HCT116 (cell line): ENCODE results near the gene CIB1. TPM values are rescaled to one million over a fixed set of nuclear protein-coding genes. Genes with fewer than 3 reads are reported as not detected.

ENCODE experiments used
- ATAC-seq: fragments of 200-7000 bp; cut with Tn5 transposase; 2 replicates; pipeline ENCODE4 v1.9.1; 2020; ENCODE audit warnings: mild to moderate bottlenecking, moderate library complexity
- BruUV-seq: library from RNA; stranded (reverse); fragments of 400-500 nt; replicated peaks from 2 replicates; lab custom pipeline; 2021; lab: Mats Ljungman, UMichigan
- CTCF ChIA-PET: fragments of 300-600 bp; sonication (Branson Sonifier 250); formaldehyde crosslinking; loops from one replicate; lab custom pipeline; 2021; ENCODE audit warnings: antibody characterized with exemption; lab: Charles Lee
- POLR2A ChIA-PET: fragments of 300-600, 350-600 bp; sonication (Branson Sonifier 250); formaldehyde crosslinking; loops from one replicate; lab custom pipeline; 2021; ENCODE audit warnings: antibody characterized with exemption; lab: Charles Lee
- RAD21 ChIA-PET, 2 experiments: fragments of 300-600 bp; sonication (Branson Sonifier 250); formaldehyde crosslinking; loops; one replicate each; lab custom pipeline; 2023; ENCODE audit warnings: low total read pairs in 2 of 2; ENCODE audit not compliant: uncharacterized antibody in 2 of 2, unreplicated experiment in 2 of 2, low non-redundant PET in 1 of 2; lab: Charles Lee
- DNase-seq: peaks from one replicate; pipeline ENCODE4 v3.0.0-alpha.2; 2010; ENCODE audit warnings: low read depth, low spot score
- H2AFZ ChIP-seq: fragments of 200-600 bp; shearing (Covaris generic), sonication (generic); 2 replicates; pipeline ENCODE4 v1.6.1; 2017; ENCODE audit warnings: low read depth, mixed run types, mixed read lengths, antibody characterized with exemption, low read length; ENCODE audit not compliant: poor library complexity, severe bottlenecking
- H3K27ac ChIP-seq: 2 replicates; pipeline ENCODE4 v1.5.1; 2012; ENCODE audit warnings: low read depth, low read length
- H3K27me3 ChIP-seq: fragments of 200-600 bp; sonication (generic); 2 replicates; pipeline ENCODE4 v1.6.1; 2016; ENCODE audit warnings: mixed run types, low read length, mixed read lengths; ENCODE audit not compliant: insufficient read depth
- H3K36me3 ChIP-seq, 2 experiments: fragments of 200-500 bp in 1 of 2; fragments of 200-600 bp in 1 of 2; sonication (Bioruptor generic) in 1 of 2; sonication (generic) in 1 of 2; 2 replicates each; pipeline versions ENCODE4 v1.5.1 to v1.6.1; 2014 to 2016; ENCODE audit warnings: low read length in 2 of 2, inconsistent platforms in 1 of 2, mixed read lengths in 1 of 2, mixed run types in 1 of 2; ENCODE audit not compliant: insufficient read depth in 2 of 2, control insufficient read depth in 1 of 2
- H3K4me1 ChIP-seq, 2 experiments: fragments of 200-600 bp in 1 of 2; sonication (generic) in 1 of 2; 2 replicates each; pipeline versions ENCODE4 v1.5.1 to v1.6.1; 2012 to 2017; ENCODE audit warnings: low read length in 2 of 2, inconsistent platforms in 1 of 2, mild to moderate bottlenecking in 1 of 2, mixed read lengths in 1 of 2, mixed run types in 1 of 2, moderate library complexity in 1 of 2; ENCODE audit not compliant: insufficient read depth in 2 of 2, control insufficient read depth in 1 of 2
- H3K4me2 ChIP-seq: fragments of 200-600 bp; sonication (generic); 2 replicates; pipeline ENCODE4 v1.6.1; 2017; ENCODE audit warnings: mixed run types, low read length, mixed read lengths
- H3K4me3 ChIP-seq, 2 experiments: fragments of 200-600 bp in 1 of 2; sonication (generic) in 1 of 2; replicated peaks in 1 of 2; 2 replicates each; pipeline ENCODE4 v1.5.1; 2011 to 2016; ENCODE audit warnings: low read length in 2 of 2, control low read depth in 1 of 2, low read depth in 1 of 2, mild to moderate bottlenecking in 1 of 2, mixed read lengths in 1 of 2, mixed run types in 1 of 2
- H3K79me2 ChIP-seq: fragments of 200-600 bp; sonication (generic); 2 replicates; pipeline ENCODE4 v1.6.1; 2017; ENCODE audit warnings: mild to moderate bottlenecking, mixed run types, low read length, moderate library complexity, mixed read lengths; ENCODE audit not compliant: insufficient read depth
- H3K9ac ChIP-seq: fragments of 200-600 bp; sonication (generic); 2 replicates; pipeline ENCODE4 v1.6.1; 2016; ENCODE audit warnings: low read length, mixed read lengths
- H3K9me2 ChIP-seq: fragments of 200-600 bp; sonication (generic), shearing (Covaris generic); 2 replicates; pipeline ENCODE4 v1.6.1; 2017; ENCODE audit warnings: mixed run types, mild to moderate bottlenecking, moderate library complexity; ENCODE audit not compliant: insufficient read depth
- H3K9me3 ChIP-seq, 2 experiments: fragments of 200-500 bp in 1 of 2; fragments of 200-600 bp in 1 of 2; sonication (Bioruptor generic) in 1 of 2; sonication (generic) in 1 of 2; 2 replicates each; pipeline ENCODE4 v1.6.1; 2014 to 2017; ENCODE audit warnings: low read length in 2 of 2, mixed read lengths in 2 of 2, inconsistent platforms in 1 of 2, low read depth in 1 of 2, mild to moderate bottlenecking in 1 of 2, mixed run types in 1 of 2, moderate library complexity in 1 of 2; ENCODE audit not compliant: control insufficient read depth in 1 of 2, insufficient read depth in 1 of 2
- H4K20me1 ChIP-seq: fragments of 200-600 bp; sonication (generic), shearing (Covaris generic); 2 replicates; pipeline ENCODE4 v1.6.1; 2017; ENCODE audit warnings: mixed run types, mild to moderate bottlenecking, moderate library complexity; ENCODE audit not compliant: insufficient read depth
- ATF3 ChIP-seq: IDR thresholded peaks from 2 replicates; pipeline ENCODE4 v1.6.1; 2012
- CBX3 ChIP-seq: IDR thresholded peaks from 2 replicates; pipeline ENCODE4 v1.6.1; 2012; ENCODE audit warnings: low read depth
- CEBPB ChIP-seq: IDR thresholded peaks from 2 replicates; pipeline ENCODE4 v1.6.1; 2012; ENCODE audit warnings: low read depth
- CTCF ChIP-seq, 3 experiments: fragments of 200-600 bp in 1 of 3; sonication (generic) in 1 of 3; IDR thresholded peaks in 2 of 3; conservative IDR thresholded peaks in 1 of 3; 2 replicates each; pipeline ENCODE4 v1.5.1; 2012 to 2017; ENCODE audit warnings: low read depth in 2 of 3, low read length in 2 of 3, antibody characterized with exemption in 1 of 3, borderline replicate concordance in 1 of 3, control low read depth in 1 of 3, mild to moderate bottlenecking in 1 of 3, mixed read lengths in 1 of 3, mixed run types in 1 of 3, moderate library complexity in 1 of 3; ENCODE audit not compliant: insufficient read depth in 1 of 3
- EGR1 ChIP-seq: IDR thresholded peaks from 2 replicates; pipeline ENCODE4 v1.6.1; 2012; ENCODE audit warnings: low read depth
- ELF1 ChIP-seq: IDR thresholded peaks from 2 replicates; pipeline ENCODE4 v1.6.1; 2012; ENCODE audit warnings: low read depth, borderline replicate concordance
- FOSL1 ChIP-seq: IDR thresholded peaks from 2 replicates; pipeline ENCODE4 v1.6.1; 2012; ENCODE audit warnings: low read depth
- JUND ChIP-seq: IDR thresholded peaks from 2 replicates; pipeline ENCODE4 v1.6.1; 2012
- MAX ChIP-seq: IDR thresholded peaks from 2 replicates; pipeline ENCODE4 v1.6.1; 2012
- POLR2AphosphoS5 ChIP-seq: IDR thresholded peaks from 2 replicates; pipeline ENCODE4 v1.6.1; 2011; ENCODE audit warnings: mild to moderate bottlenecking, low read depth, low read length, moderate library complexity
- SP1 ChIP-seq: IDR thresholded peaks from 2 replicates; pipeline ENCODE4 v1.6.1; 2012; ENCODE audit warnings: low read depth
- TCF7L2 ChIP-seq: IDR thresholded peaks from 2 replicates; pipeline ENCODE4 v1.7.0; 2011; ENCODE audit warnings: borderline replicate concordance, inconsistent platforms; ENCODE audit not compliant: insufficient read depth, insufficient read length; ENCODE audit errors: extremely low read depth
- YY1 ChIP-seq: IDR thresholded peaks from 2 replicates; pipeline ENCODE4 v1.6.1; 2011; ENCODE audit warnings: low read length, low read depth, moderate library complexity, mild to moderate bottlenecking; ENCODE audit not compliant: insufficient replicate concordance; ENCODE audit errors: extremely low read depth
- ZBTB33 ChIP-seq: IDR thresholded peaks from 2 replicates; pipeline ENCODE4 v1.6.1; 2011; ENCODE audit warnings: mild to moderate bottlenecking, low read length, moderate library complexity; ENCODE audit not compliant: insufficient replicate concordance; ENCODE audit errors: extremely low read depth
- ZFX ChIP-seq: fragments of 450-650 bp; IDR thresholded peaks from 2 replicates; pipeline ENCODE4 v1.6.1; 2017
- intact Hi-C: fragments of 100-400 bp; cut with micrococcal nuclease; formaldehyde crosslinking; loops from 2 replicates; pipeline ENCODE4 v1.10.0; 2022
- total RNA-seq: library from RNA; stranded (reverse); gene quantifications from one replicate; pipeline ENCODE4 v1.2.1, GENCODE V29; 2021; ENCODE audit not compliant: unreplicated experiment

The CIB1 gene
- total RNA-seq, 1 experiment from 2014 or later: 92.7 TPM

- H3K27me3 ChIP-seq: no peaks in the 10 kb centered on the region
- H2AFZ ChIP-seq: no peak overlapping the region
- intact Hi-C loops: no loop called here
- POLR2A ChIA-PET: no interaction called here
- peaks cover 50% of the 10 kb centered on the region for H3K79me2 ChIP-seq
- H3K9me2 ChIP-seq: no peaks in the 10 kb centered on the region
- BruUV-seq: no TSS peak
- RAD21 ChIA-PET: no interaction called here
- H3K27ac ChIP-seq: peak overlapping the region; percentile 78
- CTCF ChIA-PET: no interaction called here
- H3K4me3 ChIP-seq: peak overlapping the region; percentile 74 to 96
- H3K4me1 ChIP-seq: peaks cover 16 to 45% of the 10 kb centered on the region in 2 experiments
- TF ChIP-seq JUND: 0 out of 2 replicates have a peak, but pooled peaks have one; percentile 35
- no peak for TF ChIP-seq MAX
- TF ChIP-seq CBX3: 0 out of 2 replicates have a peak, but pooled peaks have one; percentile 9
- no peak for TF ChIP-seq TCF7L2
- TF ChIP-seq ZBTB33: no peak
- peak; percentile 18 for TF ChIP-seq FOSL1
- no peak for TF ChIP-seq CTCF (IDR thresholded peaks at IDR 0.05 in 2 of 3, conservative IDR thresholded peaks at IDR 0.05 in 1 of 3; ENCODE audit: borderline replicate concordance in 1 of 3, insufficient read depth in 1 of 3, low read depth in 2 of 3, low read length in 2 of 3)
- 0 out of 2 replicates have a peak, but pooled peaks have one; percentile 24 for TF ChIP-seq POLR2AphosphoS5
- TF ChIP-seq ZFX: no peak
- TF ChIP-seq YY1: no peak
- no peak for TF ChIP-seq EGR1
- no peak for TF ChIP-seq ATF3
- TF ChIP-seq CEBPB: no peak
- TF ChIP-seq ELF1: no peak
- TF ChIP-seq SP1: no peak
- peak overlapping the region; percentile 77 for H3K9ac ChIP-seq
- H3K4me2 ChIP-seq: peak overlapping the region; percentile 94
- no peaks in the 10 kb centered on the region for H4K20me1 ChIP-seq
- ATAC-seq (peak; percentile 29), DNase-seq (no peak)
- H3K9me3 ChIP-seq: no peaks in the 10 kb centered on the region
- peaks cover 6 to 15% of the 10 kb centered on the region in 2 experiments for H3K36me3 ChIP-seq
Measured at GRCh38 chr15:90264671-90265070, 30.9 kb upstream of the CIB1 start.
